22Rv1 (cell line): ENCODE data around the gene NYAP2.

Source experiments
- CTCF ChIP-seq: fragments of 450-650 bp; IDR thresholded peaks from 2 replicates; pipeline ENCODE4 v1.5.1; 2017; ENCODE audit warnings: mild to moderate bottlenecking
- ZFX ChIP-seq: fragments of 450-650 bp; IDR thresholded peaks from 2 replicates; pipeline ENCODE4 v1.6.1; 2017; ENCODE audit warnings: antibody characterized with exemption, borderline replicate concordance

- TF ChIP-seq CTCF (no peak), ZFX (no peak)
Observed at GRCh38 chr2:225486236-225486635, 86.7 kb downstream of the NYAP2 start.
